GM19351 (cell line): Measurements from ENCODE around the gene SSRP1.
"Not testable (repeated sequence)": the region's sequence is repeated elsewhere in the genome, so short reads cannot be mapped to it uniquely, and the experiment has no call there.

Source experiments
- ATAC-seq: cut with Tn5 transposase; IDR thresholded peaks from one replicate; pipeline ENCODE4 v1.9.1; 2021; ENCODE audit warnings: mild to moderate bottlenecking, moderate library complexity; ENCODE audit not compliant: unreplicated experiment

SSRP1 gene, protein sequence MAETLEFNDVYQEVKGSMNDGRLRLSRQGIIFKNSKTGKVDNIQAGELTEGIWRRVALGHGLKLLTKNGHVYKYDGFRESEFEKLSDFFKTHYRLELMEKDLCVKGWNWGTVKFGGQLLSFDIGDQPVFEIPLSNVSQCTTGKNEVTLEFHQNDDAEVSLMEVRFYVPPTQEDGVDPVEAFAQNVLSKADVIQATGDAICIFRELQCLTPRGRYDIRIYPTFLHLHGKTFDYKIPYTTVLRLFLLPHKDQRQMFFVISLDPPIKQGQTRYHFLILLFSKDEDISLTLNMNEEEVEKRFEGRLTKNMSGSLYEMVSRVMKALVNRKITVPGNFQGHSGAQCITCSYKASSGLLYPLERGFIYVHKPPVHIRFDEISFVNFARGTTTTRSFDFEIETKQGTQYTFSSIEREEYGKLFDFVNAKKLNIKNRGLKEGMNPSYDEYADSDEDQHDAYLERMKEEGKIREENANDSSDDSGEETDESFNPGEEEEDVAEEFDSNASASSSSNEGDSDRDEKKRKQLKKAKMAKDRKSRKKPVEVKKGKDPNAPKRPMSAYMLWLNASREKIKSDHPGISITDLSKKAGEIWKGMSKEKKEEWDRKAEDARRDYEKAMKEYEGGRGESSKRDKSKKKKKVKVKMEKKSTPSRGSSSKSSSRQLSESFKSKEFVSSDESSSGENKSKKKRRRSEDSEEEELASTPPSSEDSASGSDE

DNA sequence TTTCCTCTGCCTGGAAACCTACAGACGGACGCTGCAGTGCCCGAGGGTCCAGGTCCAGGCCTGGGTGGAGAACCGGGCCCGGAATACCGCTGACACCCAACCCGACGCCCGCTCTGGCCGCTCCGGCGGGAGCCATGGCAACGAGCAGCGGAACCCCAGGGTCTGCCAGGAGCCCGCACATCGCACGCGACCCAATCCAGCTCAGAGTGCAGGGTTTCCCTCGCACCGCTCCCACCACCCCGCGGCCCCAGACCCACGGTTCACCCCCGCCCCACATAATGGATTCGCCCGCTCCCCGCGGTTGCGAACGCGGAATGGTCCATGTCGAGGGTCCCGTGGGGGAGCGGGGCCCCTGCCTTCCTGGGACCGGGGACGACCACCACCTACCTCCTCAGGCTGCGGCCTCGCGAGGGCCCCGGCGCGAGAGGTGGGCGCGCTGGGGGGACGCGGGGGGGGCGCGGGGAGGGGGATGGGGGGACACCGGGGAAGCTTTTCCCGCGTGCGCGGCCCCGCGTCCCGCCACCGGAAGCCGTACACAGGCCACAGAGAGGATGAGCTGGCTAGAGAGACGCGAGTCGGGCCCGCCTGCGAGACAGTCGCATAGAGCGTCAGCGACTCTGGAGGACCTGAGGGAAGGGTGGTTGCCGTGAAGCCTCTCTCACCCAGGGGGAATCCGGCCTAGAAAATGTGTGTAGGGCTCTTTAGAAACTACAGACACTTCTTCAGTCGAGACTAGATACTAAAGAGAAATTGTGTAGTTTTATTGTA is at the start of gene SSRP1:
SSRP1 (minus strand) TSS at position 550 of the 768 bp plus-strand sequence. CDS start 771 bp downstream, outside the sequence.
- ATAC-seq = peak; percentile 99

DNA sequence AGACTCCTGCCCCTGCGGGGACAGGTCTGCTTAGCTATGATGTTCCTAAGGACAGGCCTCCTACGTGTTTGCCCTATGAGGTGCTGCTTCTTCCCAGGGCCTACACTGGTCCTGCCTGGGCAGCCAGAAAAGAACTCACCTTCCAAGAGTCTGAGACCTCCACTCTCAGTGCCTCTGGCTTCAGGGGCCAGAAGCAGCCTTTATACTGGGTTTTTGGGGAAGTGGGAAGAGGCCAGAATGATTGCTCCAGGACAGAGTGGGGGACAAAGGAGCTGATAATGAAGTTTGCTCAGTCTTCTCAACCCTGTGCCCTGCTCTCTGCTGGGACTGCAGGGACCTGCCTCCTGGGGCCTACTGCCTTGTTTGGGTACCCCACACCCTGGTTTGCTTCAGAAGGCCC is 45.3 kb upstream of the SSRP1 start, which contains the start of gene PRG3:
PRG3 (minus strand) TSS at position 176 of the 400 bp plus-strand sequence. CDS start 442 bp downstream, outside the sequence.
- ATAC-seq = no peak

DNA sequence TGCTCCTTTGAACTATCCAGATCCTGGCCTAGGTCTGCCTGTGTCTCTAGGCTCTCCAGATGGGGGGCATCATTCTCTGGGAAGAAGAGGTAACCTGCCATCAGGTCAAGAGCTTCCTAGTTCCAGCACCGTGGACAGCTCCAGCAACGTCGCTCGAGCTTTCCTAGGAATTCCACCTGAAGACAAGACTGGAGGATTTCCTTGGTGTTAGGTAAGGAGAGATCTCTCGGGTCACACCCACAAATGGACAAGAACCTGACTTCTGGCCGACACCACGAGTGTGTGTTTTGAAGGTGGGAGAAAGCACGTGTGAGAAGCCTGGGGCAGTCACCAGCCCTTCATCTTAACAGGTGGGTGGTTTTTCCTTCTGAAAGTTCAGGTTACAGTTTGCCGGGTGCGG is 44.0 kb upstream of the SSRP1 start:
- no peak for ATAC-seq

DNA sequence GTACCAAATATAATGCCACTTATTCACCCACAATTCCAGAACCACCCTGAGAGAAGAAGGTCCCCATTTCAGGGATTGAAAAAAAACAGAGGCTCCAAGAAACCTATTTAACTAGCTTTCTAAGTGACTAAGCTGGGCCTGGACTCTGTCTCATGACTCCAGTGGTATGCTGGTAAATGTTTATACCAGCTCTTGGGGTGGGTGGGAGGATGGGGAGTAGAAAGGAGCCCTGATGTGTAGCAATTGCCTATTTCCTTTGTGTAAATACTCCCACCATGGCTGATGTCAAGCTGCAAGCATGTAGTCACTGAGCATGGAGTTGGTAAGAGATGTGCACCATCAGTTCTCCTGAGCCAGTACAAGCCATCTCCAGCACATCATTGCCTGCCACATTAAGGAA is 42.5 kb upstream of the SSRP1 start:
- ATAC-seq = no peak

DNA sequence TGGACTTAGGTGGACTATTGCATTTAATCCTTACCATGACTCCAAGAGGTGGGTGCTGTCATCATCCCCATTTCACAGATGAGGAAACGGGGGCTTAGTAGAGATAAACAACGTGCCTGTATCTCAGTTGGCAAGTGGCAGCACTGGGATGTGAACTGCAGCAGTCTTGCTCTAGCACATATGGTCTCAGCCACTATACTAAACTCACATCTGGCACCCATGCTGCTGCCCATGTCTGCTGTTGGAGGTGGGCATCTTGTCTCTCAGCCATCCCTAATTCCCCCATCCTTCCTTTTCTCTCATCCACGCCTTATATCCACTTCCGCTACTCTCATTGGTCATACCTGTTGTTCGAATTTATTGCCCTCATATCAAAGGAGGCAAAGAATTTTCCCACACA is 41.4 kb upstream of the SSRP1 start:
- no peak for ATAC-seq

DNA sequence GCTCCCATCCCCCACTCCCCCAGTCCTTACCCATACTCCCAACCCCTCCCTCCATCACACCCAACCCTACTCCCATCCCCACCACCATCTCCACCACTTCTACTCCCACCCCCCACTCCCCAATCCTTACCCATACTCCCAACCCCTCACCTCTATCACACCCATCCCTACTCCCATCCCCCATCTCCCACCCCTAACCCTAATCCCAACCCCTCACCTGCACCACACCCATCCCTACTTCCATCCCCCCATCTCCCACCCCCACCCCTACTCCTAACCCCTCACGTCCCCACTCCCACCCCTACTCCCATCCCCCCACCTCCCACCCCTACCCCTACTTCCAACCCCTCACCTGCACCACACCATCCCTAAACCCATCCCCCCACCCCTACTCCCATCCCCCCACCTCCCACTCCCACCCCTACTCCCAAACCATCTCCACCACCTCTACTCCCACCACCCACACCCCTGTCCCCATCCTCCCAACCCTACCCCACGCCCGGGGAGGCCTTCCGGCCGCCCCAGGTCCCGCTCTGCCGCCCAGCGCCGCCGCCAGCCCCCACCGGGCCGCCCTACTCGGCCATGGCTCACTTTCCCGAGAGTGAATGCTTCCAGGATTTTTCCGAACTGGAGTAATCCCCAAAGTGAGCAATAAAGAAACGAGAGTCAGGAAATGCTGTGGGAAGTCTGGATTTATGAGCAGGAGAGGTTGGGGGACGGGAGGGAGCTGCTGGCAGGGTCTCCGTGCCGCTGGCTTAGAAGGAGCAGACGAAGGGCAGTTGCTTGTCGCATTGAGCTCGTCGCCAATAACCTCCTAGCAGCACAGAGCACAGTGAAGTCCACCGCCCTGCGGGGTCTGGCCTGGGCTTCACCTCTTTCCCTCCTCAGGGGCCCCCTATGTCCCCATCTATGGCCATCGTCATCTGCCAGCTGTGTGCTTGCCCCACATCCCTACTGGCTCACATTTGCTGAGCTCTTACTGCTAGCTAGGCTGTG is 40.7 kb upstream of the SSRP1 start:
- ATAC-seq = no peak

DNA sequence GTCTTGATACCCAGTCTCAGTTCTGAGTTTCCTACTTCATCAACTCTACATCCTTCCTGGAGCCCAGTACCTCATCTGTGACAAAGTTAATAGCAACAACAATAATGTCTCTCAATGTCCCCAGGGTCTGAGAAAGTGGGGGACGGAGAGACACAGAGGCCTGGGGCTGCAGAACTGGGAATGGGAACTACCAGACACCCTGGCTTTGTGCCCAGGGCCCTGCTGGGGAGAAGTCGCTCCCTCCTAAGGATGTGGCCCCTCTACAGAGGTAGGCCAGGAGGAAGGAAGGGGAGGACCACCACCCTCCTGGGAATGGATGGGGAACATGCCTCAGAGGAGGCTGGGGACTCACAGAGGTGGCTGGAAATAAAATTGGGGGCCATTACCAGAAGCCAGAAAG is 39.8 kb upstream of the SSRP1 start:
- ATAC-seq = no peak

DNA sequence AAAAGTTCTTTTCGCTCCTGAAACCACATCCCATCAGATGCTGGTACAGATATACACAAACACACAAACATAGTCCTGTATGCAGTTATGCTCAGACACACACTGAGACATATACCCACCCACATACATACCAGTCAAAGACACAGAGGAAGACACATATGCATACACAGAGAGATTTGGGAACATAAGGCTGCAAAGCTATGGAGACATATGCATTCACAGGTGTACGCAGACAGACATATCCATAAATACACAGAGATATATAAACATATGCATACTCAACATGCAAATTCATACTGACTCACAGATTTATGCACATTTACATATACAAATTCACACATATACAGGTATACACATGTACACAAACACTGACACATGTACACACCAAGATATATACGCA is 39.3 kb upstream of the SSRP1 start:
- ATAC-seq = no peak

DNA sequence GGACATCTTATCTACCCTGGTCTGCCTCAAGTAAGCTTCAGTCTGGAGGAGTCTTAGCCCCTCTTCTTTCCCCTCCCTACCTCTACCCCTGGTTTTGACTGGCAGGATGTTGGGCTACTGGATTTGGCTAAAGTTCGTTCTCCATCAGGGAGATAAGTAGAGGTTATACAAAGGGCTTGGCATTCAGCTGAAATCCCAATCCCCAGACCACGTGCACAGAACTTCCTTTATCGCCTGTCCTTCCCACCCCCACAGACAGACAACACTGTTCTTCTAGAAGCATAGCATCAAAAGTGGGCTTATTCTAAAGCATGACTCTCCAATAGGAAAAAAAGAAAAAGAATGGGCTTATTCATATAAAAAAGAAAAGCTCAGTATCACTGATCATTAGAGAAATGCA is 37.5 kb upstream of the SSRP1 start:
- ATAC-seq = no peak

DNA sequence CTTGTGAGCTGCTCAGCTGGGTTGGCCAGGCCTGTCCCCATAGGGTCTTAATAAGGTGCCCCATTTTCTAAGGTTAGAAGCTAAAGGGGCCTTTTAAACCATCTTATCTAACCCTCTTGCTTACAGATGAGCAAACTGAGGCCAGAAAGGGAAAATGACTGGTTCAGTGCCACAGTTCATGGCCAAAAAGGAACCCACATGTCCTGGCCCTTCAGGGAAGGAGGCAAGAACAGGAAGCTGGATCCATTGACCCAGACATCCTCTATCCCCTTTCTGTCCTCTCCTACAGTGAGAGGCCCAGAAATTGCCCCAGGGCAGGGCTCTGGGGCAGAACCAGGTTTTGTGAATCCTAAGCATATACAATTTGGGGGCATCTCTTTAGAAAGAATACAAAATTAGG is 35.2 kb upstream of the SSRP1 start:
- ATAC-seq = no peak

DNA sequence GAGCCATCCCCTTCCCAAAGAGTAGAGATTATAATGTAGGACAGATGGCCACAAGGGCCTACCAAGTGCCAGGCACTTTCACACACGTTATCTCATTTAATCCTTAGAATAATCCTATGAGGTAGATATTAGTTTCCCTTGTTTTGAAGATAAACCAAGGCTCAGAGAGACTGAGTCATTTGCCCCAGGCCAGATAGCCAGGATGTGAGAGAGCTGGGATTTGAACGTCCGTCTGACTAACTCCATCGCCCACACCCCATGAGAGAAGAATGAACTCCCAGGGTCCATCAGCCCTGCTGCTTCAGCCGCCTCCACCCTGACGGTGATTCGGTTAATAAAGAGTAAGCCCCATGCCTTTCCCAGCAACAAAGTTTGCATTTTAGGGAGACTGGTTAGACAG is 34.6 kb upstream of the SSRP1 start:
- ATAC-seq = no peak

DNA sequence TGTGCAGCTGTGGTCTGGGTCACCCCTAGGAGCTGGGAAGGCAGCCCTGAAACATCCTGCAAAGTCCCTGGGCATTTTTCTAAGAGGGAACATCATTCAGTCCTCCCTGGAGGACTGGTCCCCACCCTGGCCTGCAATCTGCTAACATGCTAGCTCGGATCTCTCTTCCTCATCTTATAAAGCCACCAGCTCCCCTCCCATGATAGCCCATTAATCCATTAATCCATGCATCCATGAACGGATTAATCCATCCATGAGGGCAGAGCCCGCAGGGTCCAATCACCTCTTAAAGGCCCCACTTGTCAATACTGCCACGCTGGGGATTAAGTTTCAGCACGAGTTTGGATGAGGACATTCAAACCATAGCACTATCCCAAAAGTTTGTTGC is 33.1 kb upstream of the SSRP1 start:
- ATAC-seq = no peak

DNA sequence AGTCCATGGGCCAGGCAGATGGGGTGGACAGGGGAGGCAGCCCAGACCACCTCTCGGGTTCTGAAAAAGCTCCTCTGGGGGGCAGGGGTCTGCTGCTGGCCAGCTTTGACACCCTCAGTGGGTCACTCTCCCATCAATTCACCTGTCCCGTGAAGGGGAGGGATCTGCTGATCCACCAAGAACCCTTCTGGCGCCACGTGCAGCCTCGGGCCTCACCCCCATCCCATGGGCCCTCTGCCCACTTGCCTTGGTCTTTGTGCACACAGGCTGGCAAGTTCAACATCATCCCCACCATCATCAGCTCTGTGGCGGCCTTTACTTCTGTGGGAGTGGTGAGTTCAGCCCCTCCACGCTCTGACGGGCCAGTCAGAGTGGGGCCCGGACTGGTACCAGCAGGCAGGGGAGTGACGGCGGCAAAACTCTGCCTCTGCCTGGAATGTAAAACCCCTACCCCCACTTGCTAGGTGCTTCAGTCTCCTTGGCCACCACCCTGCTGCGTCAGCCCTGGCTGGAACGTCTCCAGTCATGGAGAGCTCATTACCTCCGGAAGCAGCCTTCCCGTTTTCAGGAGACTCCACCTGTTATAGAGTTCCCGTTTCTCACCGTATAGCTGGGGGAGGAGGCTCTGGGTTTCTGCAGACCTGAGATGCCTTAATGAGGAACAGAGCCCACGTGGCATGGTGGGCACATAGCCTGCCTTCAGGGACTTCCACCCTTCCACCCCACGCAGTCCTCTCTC is 32.6 kb upstream of the SSRP1 start:
- ATAC-seq = no peak

DNA sequence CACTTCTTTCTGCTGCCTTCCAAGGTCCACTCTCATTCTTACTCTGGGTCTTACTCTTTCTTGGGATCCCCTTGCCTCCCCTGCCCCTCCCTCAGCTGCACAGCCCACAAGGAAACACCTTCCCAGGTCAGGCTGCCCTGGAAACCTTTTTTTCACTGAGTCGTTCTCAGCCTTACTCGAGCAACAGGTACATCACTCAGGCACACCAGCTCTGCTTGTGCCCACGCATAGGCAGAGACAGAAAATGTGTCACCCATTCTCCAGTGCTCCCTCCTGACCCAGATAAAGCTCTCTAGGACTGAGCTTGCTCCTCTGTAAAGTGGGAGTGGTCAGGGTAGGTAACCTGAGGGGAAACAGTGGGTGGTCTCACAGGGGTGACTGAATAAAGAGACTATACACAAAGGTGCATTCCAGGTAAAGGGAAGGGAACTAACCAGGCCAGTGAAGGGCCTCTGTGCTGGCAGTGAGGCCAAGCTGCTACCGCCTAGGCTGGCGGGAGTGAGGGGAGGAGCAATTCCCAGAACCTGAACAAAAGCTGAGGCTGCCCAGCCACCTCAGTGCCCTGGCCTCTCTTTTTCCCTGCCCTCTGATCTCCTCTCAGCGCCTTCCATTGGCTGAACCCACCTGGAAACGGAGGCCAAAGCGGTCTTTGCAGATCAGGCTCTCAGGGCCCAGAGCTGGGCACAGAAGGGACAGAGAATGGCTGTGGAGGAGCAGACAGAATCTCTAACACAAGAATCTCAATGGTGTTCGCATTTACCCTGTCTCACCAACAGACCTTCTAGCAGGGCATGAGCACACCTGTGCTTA is 29.4 kb upstream of the SSRP1 start:
- ATAC-seq = no peak

DNA sequence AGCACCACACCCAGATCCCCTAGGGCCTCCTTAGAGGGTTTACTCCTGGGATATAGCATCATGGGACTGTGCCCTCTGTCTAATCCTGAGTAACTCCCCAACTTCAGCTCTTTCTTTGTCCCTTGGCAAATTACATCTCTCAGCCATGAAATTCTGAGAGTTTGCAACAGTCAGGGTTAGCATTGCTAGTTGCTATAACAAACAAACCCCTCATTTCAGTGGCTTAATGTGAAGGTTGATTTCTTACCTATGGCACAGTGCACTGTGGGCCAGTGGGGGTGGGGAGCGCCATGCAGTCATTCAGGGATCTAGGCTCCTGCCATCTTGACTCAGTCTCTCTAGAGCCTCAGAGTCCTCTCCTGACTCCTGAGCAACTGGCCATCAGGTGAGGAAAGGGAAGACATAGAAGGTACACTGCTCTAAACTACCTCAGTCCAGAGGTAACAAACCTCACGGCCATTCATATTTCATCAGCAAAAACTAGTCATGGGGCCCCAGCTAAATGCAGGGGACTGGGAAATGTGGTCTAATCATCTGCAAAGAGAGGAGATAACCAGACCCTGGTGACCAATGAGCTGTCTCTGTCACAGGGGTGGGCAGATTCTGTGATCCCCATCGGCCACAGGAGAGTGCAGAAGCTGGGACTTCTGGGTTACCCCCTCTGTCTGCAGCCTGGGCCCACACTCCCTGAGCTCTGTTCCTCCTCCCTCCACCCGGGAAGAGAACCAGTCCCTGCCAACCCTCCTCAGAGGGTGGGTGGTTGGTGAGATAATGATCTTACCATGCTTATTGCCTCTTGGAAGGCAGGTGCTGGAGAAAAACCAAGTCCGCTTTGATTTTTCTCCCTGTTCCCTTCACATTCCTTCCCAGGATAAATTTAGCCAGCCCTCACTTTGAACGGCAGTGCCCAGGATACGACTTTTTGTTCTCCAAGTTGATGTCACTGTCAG is 27.7 kb upstream of the SSRP1 start:
- no peak for ATAC-seq

DNA sequence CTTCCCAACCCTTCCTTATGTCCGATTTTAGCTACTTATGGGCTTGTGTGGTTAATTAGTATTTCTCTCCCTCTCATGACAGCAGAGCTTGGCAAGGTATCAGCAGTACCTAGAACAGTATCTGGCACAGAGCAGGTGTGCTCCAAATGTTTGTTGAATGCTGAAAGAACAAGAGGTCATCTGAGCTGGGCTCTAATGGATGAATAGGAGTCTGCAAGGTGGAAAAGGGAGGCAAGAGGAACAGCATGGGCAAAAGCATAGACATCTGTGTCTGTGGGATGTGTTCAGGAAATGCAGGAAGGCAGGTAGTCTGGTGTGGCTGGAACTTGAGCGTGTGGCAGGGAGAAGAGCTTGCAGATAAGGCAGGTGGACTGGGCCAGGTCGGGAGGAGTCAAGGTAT is 26.2 kb upstream of the SSRP1 start:
- ATAC-seq = no peak

DNA sequence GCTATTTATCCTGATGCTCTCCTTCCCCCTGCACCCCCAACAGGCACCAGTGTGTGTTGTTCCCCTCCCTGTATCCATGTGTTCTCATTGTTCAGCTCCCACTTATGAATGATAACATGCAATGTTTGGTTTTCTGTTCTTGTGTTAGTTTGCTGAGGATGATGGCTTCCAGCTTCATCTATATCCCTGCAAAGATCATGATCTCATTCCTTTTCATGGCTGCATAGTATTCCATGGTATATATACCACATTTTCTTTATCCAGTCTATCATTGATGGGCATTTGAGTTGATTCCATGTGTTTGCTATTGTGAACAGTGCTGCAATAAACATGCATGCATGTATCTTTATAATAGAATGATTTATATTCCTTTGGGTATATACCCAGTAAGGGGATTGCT is 25.7 kb upstream of the SSRP1 start:
- not testable (repeated sequence) for ATAC-seq

DNA sequence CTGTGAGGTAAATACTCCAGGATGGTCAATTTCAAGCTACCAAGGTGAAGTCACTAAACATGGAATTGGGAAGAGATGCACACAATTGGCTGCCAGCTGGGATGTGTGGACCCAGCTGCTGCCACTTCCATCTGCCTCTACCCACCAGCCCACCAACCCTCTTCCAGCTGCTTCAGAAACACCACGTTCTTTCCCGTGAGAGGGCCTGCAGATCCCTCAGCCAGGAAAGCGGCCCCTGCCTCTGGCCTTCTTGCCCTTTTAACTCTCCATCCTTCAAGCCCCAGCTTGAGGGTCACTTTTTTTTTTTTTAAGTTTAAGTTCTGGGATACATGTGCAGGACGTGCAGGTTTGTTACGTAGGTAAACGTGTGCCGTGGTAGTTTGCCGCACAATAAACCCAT is 25.3 kb upstream of the SSRP1 start:
- no peak for ATAC-seq
